H1 (cell line): ENCODE data around the gene HIPK2. TPM values are rescaled to one million over a fixed set of nuclear protein-coding genes. Genes with fewer than 3 reads are reported as not detected.

Experiments used
- CTCF ChIA-PET: fragments of 300-600 bp; sonication (Branson Sonifier 250); formaldehyde crosslinking; loops from one replicate; lab custom pipeline; 2021; ENCODE audit not compliant: partially characterized antibody; lab: Charles Lee
- POLR2A ChIA-PET: fragments of 300-600 bp; sonication (Branson Sonifier 250); formaldehyde crosslinking; loops from one replicate; lab custom pipeline; 2021; ENCODE audit warnings: inconsistent platforms; ENCODE audit not compliant: partially characterized antibody; lab: Charles Lee
- DNase-seq, 2 experiments: peaks; one replicate each; pipeline versions ENCODE4 v3.0.0 to v3.0.0-alpha.2; 2010 to 2022; ENCODE audit warnings: low spot score in 2 of 2, low read depth in 1 of 2, mixed read lengths in 1 of 2
- FAIRE-seq: peaks from 2 replicates; lab custom pipeline; 2011; peaks lifted over from hg19 to GRCh38; lab: Jason Lieb, UNC
- H2AFZ ChIP-seq: 2 replicates; pipeline ENCODE4 v1.8.1; 2012; ENCODE audit warnings: low read length, inconsistent platforms
- H2AK5ac ChIP-seq: 2 replicates; pipeline ENCODE4 v1.6.1; 2013; ENCODE audit warnings: low read depth, low read length
- H2BK120ac ChIP-seq: replicated peaks from 2 replicates; pipeline ENCODE3; 2013; ENCODE audit warnings: low read depth, low read length, inconsistent platforms
- H2BK12ac ChIP-seq: 2 replicates; pipeline ENCODE4 v1.6.1; 2013; ENCODE audit warnings: low read depth, low read length
- H2BK15ac ChIP-seq: 2 replicates; pipeline ENCODE4 v1.6.1; 2013; ENCODE audit warnings: low read length
- H2BK20ac ChIP-seq: 2 replicates; pipeline ENCODE4 v1.6.1; 2013; ENCODE audit warnings: low read length
- H2BK5ac ChIP-seq: 2 replicates; pipeline ENCODE4 v1.6.1; 2013; ENCODE audit warnings: low read depth, low read length
- H3K14ac ChIP-seq: 2 replicates; pipeline ENCODE4 v1.6.1; 2013; ENCODE audit warnings: inconsistent platforms; ENCODE audit not compliant: insufficient read length
- H3K18ac ChIP-seq: 2 replicates; pipeline ENCODE4 v1.6.1; 2013; ENCODE audit warnings: low read length; ENCODE audit errors: extremely low read depth
- H3K23ac ChIP-seq: 2 replicates; pipeline ENCODE4 v1.6.1; 2013; ENCODE audit warnings: inconsistent platforms; ENCODE audit not compliant: insufficient read length
- H3K23me2 ChIP-seq: 2 replicates; pipeline ENCODE4 v1.6.1; 2013; ENCODE audit warnings: low read depth, low read length
- H3K27ac ChIP-seq: 2 replicates; pipeline ENCODE4 v1.6.1; 2011; ENCODE audit warnings: low read depth, low read length, inconsistent platforms
- H3K27me3 ChIP-seq, 4 experiments: replicated peaks in 1 of 4; 1 replicate in 1 of 4; 2 replicates in 3 of 4; pipeline versions ENCODE4 v1.6.1 to v1.8.1; 2011 to 2013; ENCODE audit warnings: low read length in 3 of 4, mild to moderate bottlenecking in 3 of 4, inconsistent platforms in 2 of 4, mixed read lengths in 2 of 4, moderate library complexity in 1 of 4; ENCODE audit not compliant: control insufficient read depth in 3 of 4, insufficient read depth in 3 of 4; ENCODE audit errors: extremely low read depth in 1 of 4
- H3K36me3 ChIP-seq, 4 experiments: 2 replicates each; pipeline versions ENCODE4 v1.6.1 to v1.8.1; 2011 to 2013; ENCODE audit warnings: mild to moderate bottlenecking in 4 of 4, low read length in 3 of 4, moderate library complexity in 2 of 4, control low read depth in 1 of 4, inconsistent platforms in 1 of 4; ENCODE audit not compliant: insufficient read depth in 4 of 4, control insufficient read depth in 2 of 4
- H3K4ac ChIP-seq: replicated peaks from 2 replicates; pipeline ENCODE3; 2013; ENCODE audit warnings: low read length, low read depth, mixed read lengths, inconsistent platforms; ENCODE audit not compliant: insufficient read length
- H3K4me1 ChIP-seq, 4 experiments: replicated peaks in 1 of 4; 1 replicate in 1 of 4; 2 replicates in 3 of 4; pipeline versions ENCODE4 v1.6.1 to v1.8.1; 2011 to 2013; ENCODE audit warnings: low read length in 3 of 4, inconsistent platforms in 2 of 4, mixed read lengths in 1 of 4; ENCODE audit not compliant: insufficient read depth in 4 of 4, control insufficient read depth in 3 of 4
- H3K4me2 ChIP-seq, 2 experiments: 2 replicates each; pipeline versions ENCODE4 v1.6.1 to v1.8.1; 2011 to 2013; ENCODE audit warnings: low read depth in 2 of 2, low read length in 2 of 2, control low read depth in 1 of 2, inconsistent platforms in 1 of 2, mild to moderate bottlenecking in 1 of 2; ENCODE audit not compliant: insufficient read depth in 1 of 2
- H3K4me3 ChIP-seq, 4 experiments: fragments of 200-600, 300-600 bp in 1 of 4; sonication (generic), shearing (Covaris generic), sonication (Bioruptor Twin) in 1 of 4; 2 replicates each; pipeline versions ENCODE4 v1.5.1 to v1.8.1; 2011 to 2016; ENCODE audit warnings: low read length in 4 of 4, low read depth in 3 of 4, control low read depth in 2 of 4, inconsistent platforms in 2 of 4, mild to moderate bottlenecking in 2 of 4, mixed read lengths in 1 of 4, moderate library complexity in 1 of 4; ENCODE audit not compliant: insufficient read depth in 2 of 4; ENCODE audit errors: extremely low read depth in 1 of 4
- H3K56ac ChIP-seq: replicated peaks from 2 replicates; pipeline ENCODE3; 2013; ENCODE audit warnings: low read depth, mild to moderate bottlenecking, mixed read lengths, low read length, inconsistent platforms; ENCODE audit not compliant: insufficient read length
- H3K79me1 ChIP-seq: 2 replicates; pipeline ENCODE4 v1.6.1; 2013; ENCODE audit warnings: low read depth, low read length, control low read depth
- H3K79me2 ChIP-seq, 2 experiments: 2 replicates each; pipeline versions ENCODE4 v1.6.1 to v1.8.1; 2012 to 2013; ENCODE audit warnings: low read length in 2 of 2, mild to moderate bottlenecking in 2 of 2, inconsistent platforms in 1 of 2; ENCODE audit not compliant: insufficient read depth in 2 of 2, control insufficient read depth in 1 of 2
- H3K9ac ChIP-seq, 4 experiments: replicated peaks in 1 of 4; 1 replicate in 1 of 4; 2 replicates in 3 of 4; pipeline versions ENCODE4 v1.6.1 to v1.8.1; 2011 to 2013; ENCODE audit warnings: low read depth in 3 of 4, low read length in 3 of 4, control low read depth in 2 of 4, mild to moderate bottlenecking in 2 of 4, moderate library complexity in 2 of 4, inconsistent platforms in 1 of 4; ENCODE audit errors: extremely low read depth in 1 of 4
- H3K9me3 ChIP-seq, 2 experiments: 2 replicates each; pipeline versions ENCODE4 v1.6.1 to v1.8.1; 2012 to 2013; ENCODE audit warnings: mild to moderate bottlenecking in 2 of 2, moderate library complexity in 2 of 2, control low read depth in 1 of 2, inconsistent platforms in 1 of 2, low read depth in 1 of 2, low read length in 1 of 2, mixed read lengths in 1 of 2; ENCODE audit not compliant: insufficient read depth in 2 of 2
- H4K20me1 ChIP-seq, 2 experiments: replicated peaks in 1 of 2; 2 replicates each; pipeline versions ENCODE3 to v1.8.1; 2011 to 2013; ENCODE audit warnings: inconsistent platforms in 2 of 2, low read length in 2 of 2, mild to moderate bottlenecking in 1 of 2; ENCODE audit not compliant: insufficient read depth in 2 of 2, control insufficient read depth in 1 of 2
- H4K5ac ChIP-seq: 2 replicates; pipeline ENCODE4 v1.6.1; 2013; ENCODE audit warnings: low read length, low read depth, mixed read lengths, inconsistent platforms; ENCODE audit not compliant: insufficient read length
- H4K8ac ChIP-seq: 2 replicates; pipeline ENCODE4 v1.8.0; 2013; ENCODE audit warnings: mild to moderate bottlenecking, moderate library complexity, low read length, inconsistent platforms; ENCODE audit not compliant: insufficient read depth; ENCODE audit errors: extremely low read depth
- H4K91ac ChIP-seq: replicated peaks from 2 replicates; pipeline ENCODE3; 2013; ENCODE audit warnings: low read length, mixed read lengths, inconsistent platforms; ENCODE audit not compliant: insufficient read length
- BACH1 ChIP-seq: IDR thresholded peaks from 2 replicates; pipeline ENCODE4 v1.6.1; 2012; ENCODE audit warnings: low read length, improper control_type of control experiment
- FOSL1 ChIP-seq: IDR thresholded peaks from 2 replicates; pipeline ENCODE4 v1.6.1; 2011; ENCODE audit warnings: mild to moderate bottlenecking, low read depth, low read length, moderate library complexity; ENCODE audit not compliant: insufficient read depth
- GTF2F1 ChIP-seq: IDR thresholded peaks from 2 replicates; pipeline ENCODE4 v1.6.1; 2012; ENCODE audit warnings: low read depth, low read length, improper control_type of control experiment, borderline replicate concordance
- POLR2A ChIP-seq, 2 experiments: IDR thresholded peaks; 1 replicate in 1 of 2; 2 replicates in 1 of 2; pipeline ENCODE4 v1.6.1; 2011; ENCODE audit warnings: low read depth in 2 of 2, low read length in 2 of 2, mild to moderate bottlenecking in 2 of 2; ENCODE audit errors: control extremely low read depth in 1 of 2
- SIRT6 ChIP-seq: IDR thresholded peaks from one replicate; pipeline ENCODE4 v1.7.1; 2012; ENCODE audit warnings: low read length, inconsistent platforms
- SIX5 ChIP-seq: IDR thresholded peaks from 2 replicates; pipeline ENCODE4 v1.6.1; 2011; ENCODE audit warnings: mild to moderate bottlenecking, low read depth, low read length
- USF2 ChIP-seq: IDR thresholded peaks from 2 replicates; pipeline ENCODE4 v1.6.1; 2011; ENCODE audit warnings: low read length, improper control_type of control experiment
- ZNF274 ChIP-seq: IDR thresholded peaks from 2 replicates; pipeline ENCODE4 v1.7.0; 2012; ENCODE audit warnings: low read length, borderline replicate concordance; ENCODE audit errors: extremely low read depth
- WGBS, 2 experiments: shearing (Covaris generic) in 1 of 2; methylation state at CpG; one replicate each; pipeline versions ENCODE4 v1.1.6 to v1.1.7; 2013 to 2015; ENCODE audit warnings: low lambda C conversion rate in 2 of 2, mixed read lengths in 2 of 2, inconsistent platforms in 1 of 2, low coverage in 1 of 2, missing lambda C conversion rate in 1 of 2; ENCODE audit not compliant: insufficient replicate concordance in 2 of 2, insufficient coverage in 1 of 2, insufficient read length in 1 of 2; ENCODE audit errors: extremely low coverage in 1 of 2, missing lambda C conversion rate in 1 of 2; 5-methylcytosine and 5-hydroxymethylcytosine counted together
- polyA plus RNA-seq, 7 experiments: library from polyadenylated mRNA; depleted of rRNA in 3 of 7; stranded (reverse) in 5 of 7; unstranded in 2 of 7; fragments of >200 nt in 5 of 7; fragments of 200-250 nt in 2 of 7; gene quantifications; 1 replicate in 5 of 7; 2 replicates in 1 of 7; 4 replicates in 1 of 7; pipeline versions ENCODE4 v1.2.1 to v1.2.3, GENCODE V29; 2011 to 2013; ENCODE audit warnings: missing spikeins in 2 of 7, mixed read lengths in 2 of 7
- total RNA-seq: library from RNA; stranded (reverse); fragmentation: NEBNext Ultra II Directional; extraction: Animal tissue kit (Norgen Biotek cat#: 25700); gene quantifications from 2 replicates; pipeline ENCODE4 v1.2.1, GENCODE V29; 2021

Gene HIPK2
- total and polyA plus RNA-seq, 2 of the 8 experiments (the other 6 are each of a cell fraction or from before 2014, with no cell fraction given), result 8.3 to 24.3 TPM

GRCh38 chr7:139721417-139721816, 56.4 kb downstream of the HIPK2 start:
- Histone ChIP-seq H2AK5ac (no peak overlapping the region), H3K27ac (no peak overlapping the region), H3K27me3 (no peaks in the 10 kb centered on the region), H3K4me1 (peaks cover 0 to 4% (median 0%) of the 10 kb centered on the region in 4 experiments; a peak in 1 of 7 replicates), H2BK15ac (no peak overlapping the region), H4K5ac (no peak overlapping the region), H2BK20ac (no peak overlapping the region), H4K20me1 (no peaks in the 10 kb centered on the region), H3K23ac (no peak overlapping the region), H4K91ac (no peak overlapping the region), H2BK5ac (no peak overlapping the region), H2AFZ (no peak overlapping the region), H4K8ac (no peak overlapping the region), H3K79me1 (no peaks in the 10 kb centered on the region), H3K56ac (no peak overlapping the region), H3K23me2 (no peaks in the 10 kb centered on the region), H3K4me3 (no peak overlapping the region), H3K4ac (no peak overlapping the region), H2BK120ac (no peak overlapping the region), H3K9me3 (no peaks in the 10 kb centered on the region), H3K79me2 (peaks cover 0 to 5% of the 10 kb centered on the region in 2 experiments; a peak in 1 of 4 replicates), H3K36me3 (peaks cover 0 to 2% (median 1%) of the 10 kb centered on the region in 4 experiments; a peak in 5 of 8 replicates), H3K18ac (no peak overlapping the region), H3K9ac (no peak overlapping the region), H2BK12ac (no peak overlapping the region), H3K4me2 (no peak overlapping the region), H3K14ac (no peak overlapping the region)
- TF ChIP-seq SIX5 (no peak), USF2 (no peak), POLR2A (IDR thresholded peaks at IDR 0.05; ENCODE audit: control extremely low read depth in 1 of 2, low read depth in 2 of 2, low read length in 2 of 2) (no peak), FOSL1 (no peak), SIRT6 (no peak), BACH1 (no peak), GTF2F1 (no peak), ZNF274 (no peak)
- ChIA-PET POLR2A (no interaction called here), CTCF (interaction anchor here (0.7 to 1.2 kb wide), 3 partner anchors 38 to 100 kb away, joined by 3 read pairs; no protein-coding TSS in a partner anchor)
- no peak for DNase-seq
- WGBS, 2 experiments, result 87% methylated on average over 4 of the region's 4 CpGs; no CpG with 5 or more reads in 1 of the 2 experiments
- no peak for FAIRE-seq
